PC-9 (cell line): ENCODE results near the gene MAJIN.

Source experiments
- CTCF ChIP-seq: fragments of 200-600 bp; sonication (generic); conservative IDR thresholded peaks from 2 replicates; pipeline ENCODE4 v1.6.1; 2017; ENCODE audit warnings: mixed run types, antibody characterized with exemption, mild to moderate bottlenecking, moderate library complexity
- EZH2 ChIP-seq: fragments of 200-600 bp; sonication (generic); IDR thresholded peaks from 2 replicates; pipeline ENCODE4 v1.8.0; 2017; ENCODE audit warnings: antibody characterized with exemption, low read depth

- TF ChIP-seq CTCF (no peak), EZH2 (no peak)
These were observed 11.2 kb downstream of the MAJIN start for GRCh38 chr11:64960719-64961118.
